Parathyroid adenoma (tissue), 2 donors: Measurements from ENCODE around the gene GAS2L2.

Source experiments
- H2AFZ ChIP-seq: fragments of 300-600 bp; sonication (generic); one replicate; pipeline ENCODE4 v1.7.0; 2017; ENCODE audit warnings: antibody characterized with exemption, mild to moderate bottlenecking
- H3K27ac ChIP-seq: fragments of 300-600 bp; sonication (generic); one replicate; pipeline ENCODE4 v1.7.0; 2017
- H3K27me3 ChIP-seq: fragments of 300-600 bp; sonication (generic); one replicate; pipeline ENCODE4 v1.7.0; 2017; ENCODE audit warnings: low read length; ENCODE audit not compliant: control insufficient read depth, insufficient read depth
- H3K36me3 ChIP-seq: fragments of 300-600 bp; sonication (generic); one replicate; pipeline ENCODE4 v1.7.0; 2017; ENCODE audit warnings: low read length; ENCODE audit not compliant: control insufficient read depth, insufficient read depth
- H3K4me1 ChIP-seq: fragments of 300-600 bp; sonication (generic); one replicate; pipeline ENCODE4 v1.7.0; 2017; ENCODE audit warnings: control low read depth
- H3K4me2 ChIP-seq: fragments of 300-600 bp; sonication (generic); one replicate; pipeline ENCODE4 v1.7.0; 2017; ENCODE audit warnings: low read length
- H3K4me3 ChIP-seq: fragments of 300-600 bp; sonication (generic); one replicate; pipeline ENCODE4 v1.7.0; 2017; ENCODE audit warnings: low read depth, low read length
- H3K79me2 ChIP-seq: fragments of 300-600 bp; sonication (generic); one replicate; pipeline ENCODE4 v1.7.0; 2017; ENCODE audit warnings: control low read depth
- H3K9ac ChIP-seq: fragments of 300-600 bp; sonication (generic); one replicate; pipeline ENCODE4 v1.7.0; 2017; ENCODE audit warnings: mild to moderate bottlenecking
- H3K9me3 ChIP-seq: fragments of 300-600 bp; sonication (generic); one replicate; pipeline ENCODE4 v1.7.0; 2017; ENCODE audit warnings: low read length; ENCODE audit not compliant: control insufficient read depth
- CTCF ChIP-seq: fragments of 300-600 bp; sonication (generic); IDR thresholded peaks from one replicate; pipeline ENCODE4 v1.7.0; 2017; ENCODE audit warnings: antibody characterized with exemption, mild to moderate bottlenecking
- donor health status: primary hyperparathyroidism.

Gene GAS2L2

GRCh38 chr17:35793257-35793656 lies 40.2 kb upstream of the GAS2L2 start:
- no peak overlapping the region for H3K9ac ChIP-seq
- no peaks in the 10 kb centered on the region for H3K79me2 ChIP-seq
- H2AFZ ChIP-seq, result no peak overlapping the region
- no peaks in the 10 kb centered on the region for H3K36me3 ChIP-seq
- no peaks in the 10 kb centered on the region for H3K4me1 ChIP-seq
- H3K4me2 ChIP-seq, result no peak overlapping the region
- no peak for TF ChIP-seq CTCF
- no peaks in the 10 kb centered on the region for H3K9me3 ChIP-seq
- no peak overlapping the region for H3K4me3 ChIP-seq
- no peaks in the 10 kb centered on the region for H3K27me3 ChIP-seq
- no peak overlapping the region for H3K27ac ChIP-seq

DNA sequence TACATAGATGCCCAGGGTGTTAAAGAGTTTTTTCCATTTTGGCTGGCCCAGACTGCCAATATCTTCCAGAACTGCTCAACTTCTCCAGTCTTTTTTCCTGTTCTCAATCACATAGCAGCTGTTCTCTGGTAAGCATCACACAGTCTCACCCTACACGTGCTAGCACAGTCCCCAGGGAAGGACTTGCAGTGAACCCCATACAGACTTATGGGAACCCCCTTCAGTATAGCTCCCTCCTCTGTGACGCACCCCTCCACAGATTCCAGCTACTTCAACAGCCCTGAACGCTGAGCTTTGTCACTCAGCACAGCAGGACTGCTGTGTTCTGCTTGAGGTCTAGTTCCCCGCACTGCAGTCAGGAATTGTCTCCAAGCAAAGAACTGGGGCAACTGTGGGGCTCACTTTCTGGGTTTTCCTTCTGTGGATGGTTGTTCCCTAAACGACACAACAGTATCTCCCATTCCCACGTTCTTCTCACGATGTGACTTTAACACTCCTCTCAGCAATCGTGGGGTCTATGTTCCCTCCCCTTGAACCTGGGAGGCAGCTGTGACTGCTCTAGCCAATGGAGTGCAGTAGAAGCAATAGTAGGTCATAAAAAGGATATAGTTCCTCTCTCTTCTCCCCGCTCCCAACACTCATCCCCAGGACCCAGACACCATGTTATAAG lies 38.8 kb upstream of the GAS2L2 start:
- Histone ChIP-seq H2AFZ (no peak overlapping the region), H3K27me3 (no peaks in the 10 kb centered on the region), H3K4me3 (no peak overlapping the region), H3K4me1 (no peaks in the 10 kb centered on the region), H3K9ac (no peak overlapping the region), H3K27ac (no peak overlapping the region), H3K79me2 (no peaks in the 10 kb centered on the region), H3K36me3 (no peaks in the 10 kb centered on the region), H3K9me3 (no peaks in the 10 kb centered on the region), H3K4me2 (no peak overlapping the region)
- no peak for TF ChIP-seq CTCF

- Histone ChIP-seq H3K27me3 (no peaks in the 10 kb centered on the region), H3K4me1 (no peaks in the 10 kb centered on the region), H2AFZ (no peak overlapping the region), H3K27ac (no peak overlapping the region), H3K36me3 (no peaks in the 10 kb centered on the region), H3K79me2 (no peaks in the 10 kb centered on the region), H3K9me3 (no peaks in the 10 kb centered on the region), H3K4me2 (no peak overlapping the region), H3K9ac (no peak overlapping the region), H3K4me3 (no peak overlapping the region)
- TF ChIP-seq CTCF, result no peak
These were observed 37.8 kb upstream of the GAS2L2 start for GRCh38 chr17:35790841-35791240.

- H3K4me2 ChIP-seq, result no peak overlapping the region
- no peak overlapping the region for H2AFZ ChIP-seq
- no peaks in the 10 kb centered on the region for H3K27me3 ChIP-seq
- H3K9me3 ChIP-seq, result no peaks in the 10 kb centered on the region
- no peaks in the 10 kb centered on the region for H3K4me1 ChIP-seq
- H3K9ac ChIP-seq, result no peak overlapping the region
- no peak for TF ChIP-seq CTCF
- no peaks in the 10 kb centered on the region for H3K79me2 ChIP-seq
- H3K27ac ChIP-seq, result no peak overlapping the region
- no peaks in the 10 kb centered on the region for H3K36me3 ChIP-seq
- no peak overlapping the region for H3K4me3 ChIP-seq
These were observed 35.7 kb upstream of the GAS2L2 start for GRCh38 chr17:35788477-35789368.
